Ovary (tissue), 3 donors: Measurements from ENCODE around the gene AOC2.

Source experiments
- CTCF ChIP-seq, 3 donors: fragments of 450-650 bp in 2 of 3; fragments of 200-600 bp in 1 of 3; IDR thresholded peaks; one replicate each; pipeline versions ENCODE4 v1.5.1 to v1.8.0; 2016 to 2022; ENCODE audit warnings: antibody characterized with exemption in 3 of 3, mild to moderate bottlenecking in 1 of 3
- EP300 ChIP-seq: sonication (generic); formaldehyde crosslinking; IDR thresholded peaks from one replicate; pipeline ENCODE4 v1.6.1; 2017; ENCODE audit warnings: antibody characterized with exemption
- donor health status: DM: no; HTN: no; CAD: no.

GRCh38 chr17:42879596-42879985, 35.2 kb downstream of the AOC2 start:
- no peak for TF ChIP-seq CTCF (IDR thresholded peaks at IDR 0.05)
- TF ChIP-seq EP300: no peak
